ENCODE results near the gene STARD7. TPM values are rescaled to one million over a fixed set of nuclear protein-coding genes. Genes with fewer than 3 reads are reported as not detected.
A peak's percentile ranks its signal among the peaks of the same experiment; 100 is the strongest.

Gene STARD7
- total RNA-seq, 4 donors from 2014 or later: 211 to 292 (median 266) TPM

GRCh38 chr2:96145036-96145847 lies 63.4 kb downstream of the STARD7 start, which contains the start of gene DUSP2:
TSS of gene DUSP2 (minus strand) at chr2:96145440. CDS start at chr2:96145354, 86 bp downstream.
- Histone ChIP-seq H3K27me3 (no peaks in the 10 kb centered on the region), H3K27ac (no peak within 1 kb of the TSS), H3K9me3 (no peaks in the 10 kb centered on the region), H3K36me3 (no peaks in the 10 kb centered on the region), H3K4me1 (peaks cover 7 to 30% of the 10 kb centered on the region in 2 donors), H3K4me3 (replicated peaks in 1 of 3) (peak within 1 kb of the TSS in 1 of 3 donors; percentile 40)
- peak; percentile 67 to 75 for DNase-seq
- WGBS, 2 donors: 9 to 15% methylated on average over 18 to 35 of the region's 94 CpGs
- intact Hi-C loops (cut with DNase I): loop anchor here (5.0 kb wide), 1 partner anchor 122 kb away; the partner anchor contains the start of genes CIAO1 and TMEM127
- peak in 1 of 2 donors; percentile 64 for TF ChIP-seq POLR2A (IDR thresholded peaks at IDR 0.05)
- TF ChIP-seq, protein P1, sequence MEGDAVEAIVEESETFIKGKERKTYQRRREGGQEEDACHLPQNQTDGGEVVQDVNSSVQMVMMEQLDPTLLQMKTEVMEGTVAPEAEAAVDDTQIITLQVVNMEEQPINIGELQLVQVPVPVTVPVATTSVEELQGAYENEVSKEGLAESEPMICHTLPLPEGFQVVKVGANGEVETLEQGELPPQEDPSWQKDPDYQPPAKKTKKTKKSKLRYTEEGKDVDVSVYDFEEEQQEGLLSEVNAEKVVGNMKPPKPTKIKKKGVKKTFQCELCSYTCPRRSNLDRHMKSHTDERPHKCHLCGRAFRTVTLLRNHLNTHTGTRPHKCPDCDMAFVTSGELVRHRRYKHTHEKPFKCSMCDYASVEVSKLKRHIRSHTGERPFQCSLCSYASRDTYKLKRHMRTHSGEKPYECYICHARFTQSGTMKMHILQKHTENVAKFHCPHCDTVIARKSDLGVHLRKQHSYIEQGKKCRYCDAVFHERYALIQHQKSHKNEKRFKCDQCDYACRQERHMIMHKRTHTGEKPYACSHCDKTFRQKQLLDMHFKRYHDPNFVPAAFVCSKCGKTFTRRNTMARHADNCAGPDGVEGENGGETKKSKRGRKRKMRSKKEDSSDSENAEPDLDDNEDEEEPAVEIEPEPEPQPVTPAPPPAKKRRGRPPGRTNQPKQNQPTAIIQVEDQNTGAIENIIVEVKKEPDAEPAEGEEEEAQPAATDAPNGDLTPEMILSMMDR (IDR thresholded peaks at IDR 0.05): peak in 1 of 6 experiments; percentile 4

GRCh38 chr2:96144481-96145035 lies 64.1 kb downstream of the STARD7 start:
- 11 to 13% methylated on average over 18 to 21 of the region's 35 CpGs for WGBS, 2 donors

GRCh38 chr2:96143848-96144480 lies 64.7 kb downstream of the STARD7 start:
- DNase-seq: no peak
- intact Hi-C loops (cut with DNase I): no loop called here
- no peak overlapping the region for H3K27ac ChIP-seq
- WGBS, 2 donors: 53 to 78% methylated on average over 10 to 18 of the region's 23 CpGs
- no peaks in the 10 kb centered on the region for H3K36me3 ChIP-seq
- TF ChIP-seq, protein P1 (IDR thresholded peaks at IDR 0.05): peak in 2 of 6 experiments; percentile 8 to 25
- no peak for TF ChIP-seq POLR2A (IDR thresholded peaks at IDR 0.05)
- peaks cover 7 to 28% of the 10 kb centered on the region in 2 donors for H3K4me1 ChIP-seq
- H3K4me3 ChIP-seq (replicated peaks in 1 of 3): no peak overlapping the region
- no peaks in the 10 kb centered on the region for H3K9me3 ChIP-seq
- H3K27me3 ChIP-seq: no peaks in the 10 kb centered on the region

More at GRCh38 chr2:96144481-96145035, 64.1 kb downstream of the STARD7 start:
- TF ChIP-seq, protein P1 (IDR thresholded peaks at IDR 0.05): no peak
- TF ChIP-seq POLR2A (IDR thresholded peaks at IDR 0.05): no peak
- Histone ChIP-seq H3K4me1 (peaks cover 7 to 30% of the 10 kb centered on the region in 2 donors), H3K27me3 (no peaks in the 10 kb centered on the region), H3K4me3 (replicated peaks in 1 of 3) (peak overlapping the region in 1 of 3 donors; percentile 40), H3K27ac (no peak overlapping the region), H3K9me3 (no peaks in the 10 kb centered on the region), H3K36me3 (no peaks in the 10 kb centered on the region)
- no peak for DNase-seq
- intact Hi-C loops (cut with DNase I): loop anchor here (5.0 kb wide), 1 partner anchor 123 kb away; the partner anchor contains the start of genes CIAO1 and TMEM127

- peaks cover 7 to 22% of the 10 kb centered on the region in 2 donors for H3K4me1 ChIP-seq
- intact Hi-C loops (cut with DNase I): no loop called here
- no peak overlapping the region for H3K4me3 ChIP-seq (replicated peaks in 1 of 3)
- H3K9me3 ChIP-seq: no peaks in the 10 kb centered on the region
- H3K36me3 ChIP-seq: no peaks in the 10 kb centered on the region
- TF ChIP-seq, protein P1 (IDR thresholded peaks at IDR 0.05): no peak
- no peak for TF ChIP-seq POLR2A (IDR thresholded peaks at IDR 0.05)
- 75 to 91% methylated on average over 6 to 10 of the region's 10 CpGs for WGBS, 2 donors
- H3K27ac ChIP-seq: no peak overlapping the region
- no peak for DNase-seq
- no peaks in the 10 kb centered on the region for H3K27me3 ChIP-seq
Measured at GRCh38 chr2:96143231-96143847, 65.3 kb downstream of the STARD7 start.

All from thyroid gland (tissue), 4 donors.